H1 (cell line): ENCODE data around the gene TECRL. TPM values are rescaled to one million over a fixed set of nuclear protein-coding genes. Genes with fewer than 3 reads are reported as not detected.

Source experiments
- CTCF ChIA-PET: fragments of 300-600 bp; sonication (Branson Sonifier 250); formaldehyde crosslinking; loops from one replicate; lab custom pipeline; 2021; ENCODE audit not compliant: partially characterized antibody; lab: Charles Lee
- POLR2A ChIA-PET: fragments of 300-600 bp; sonication (Branson Sonifier 250); formaldehyde crosslinking; loops from one replicate; lab custom pipeline; 2021; ENCODE audit warnings: inconsistent platforms; ENCODE audit not compliant: partially characterized antibody; lab: Charles Lee
- DNase-seq, 2 experiments: peaks; one replicate each; pipeline versions ENCODE4 v3.0.0 to v3.0.0-alpha.2; 2010 to 2022; ENCODE audit warnings: low spot score in 2 of 2, low read depth in 1 of 2, mixed read lengths in 1 of 2
- FAIRE-seq: peaks from 2 replicates; lab custom pipeline; 2011; peaks lifted over from hg19 to GRCh38; lab: Jason Lieb, UNC
- H2AFZ ChIP-seq: 2 replicates; pipeline ENCODE4 v1.8.1; 2012; ENCODE audit warnings: low read length, inconsistent platforms
- H2AK5ac ChIP-seq: 2 replicates; pipeline ENCODE4 v1.6.1; 2013; ENCODE audit warnings: low read depth, low read length
- H2BK120ac ChIP-seq: replicated peaks from 2 replicates; pipeline ENCODE3; 2013; ENCODE audit warnings: low read depth, low read length, inconsistent platforms
- H2BK12ac ChIP-seq: 2 replicates; pipeline ENCODE4 v1.6.1; 2013; ENCODE audit warnings: low read depth, low read length
- H2BK15ac ChIP-seq: 2 replicates; pipeline ENCODE4 v1.6.1; 2013; ENCODE audit warnings: low read length
- H2BK20ac ChIP-seq: 2 replicates; pipeline ENCODE4 v1.6.1; 2013; ENCODE audit warnings: low read length
- H2BK5ac ChIP-seq: 2 replicates; pipeline ENCODE4 v1.6.1; 2013; ENCODE audit warnings: low read depth, low read length
- H3K14ac ChIP-seq: 2 replicates; pipeline ENCODE4 v1.6.1; 2013; ENCODE audit warnings: inconsistent platforms; ENCODE audit not compliant: insufficient read length
- H3K18ac ChIP-seq: 2 replicates; pipeline ENCODE4 v1.6.1; 2013; ENCODE audit warnings: low read length; ENCODE audit errors: extremely low read depth
- H3K23ac ChIP-seq: 2 replicates; pipeline ENCODE4 v1.6.1; 2013; ENCODE audit warnings: inconsistent platforms; ENCODE audit not compliant: insufficient read length
- H3K23me2 ChIP-seq: 2 replicates; pipeline ENCODE4 v1.6.1; 2013; ENCODE audit warnings: low read depth, low read length
- H3K27ac ChIP-seq: 2 replicates; pipeline ENCODE4 v1.6.1; 2011; ENCODE audit warnings: low read depth, low read length, inconsistent platforms
- H3K27me3 ChIP-seq, 4 experiments: replicated peaks in 1 of 4; 1 replicate in 1 of 4; 2 replicates in 3 of 4; pipeline versions ENCODE4 v1.6.1 to v1.8.1; 2011 to 2013; ENCODE audit warnings: low read length in 3 of 4, mild to moderate bottlenecking in 3 of 4, inconsistent platforms in 2 of 4, mixed read lengths in 2 of 4, moderate library complexity in 1 of 4; ENCODE audit not compliant: control insufficient read depth in 3 of 4, insufficient read depth in 3 of 4; ENCODE audit errors: extremely low read depth in 1 of 4
- H3K36me3 ChIP-seq, 4 experiments: 2 replicates each; pipeline versions ENCODE4 v1.6.1 to v1.8.1; 2011 to 2013; ENCODE audit warnings: mild to moderate bottlenecking in 4 of 4, low read length in 3 of 4, moderate library complexity in 2 of 4, control low read depth in 1 of 4, inconsistent platforms in 1 of 4; ENCODE audit not compliant: insufficient read depth in 4 of 4, control insufficient read depth in 2 of 4
- H3K4ac ChIP-seq: replicated peaks from 2 replicates; pipeline ENCODE3; 2013; ENCODE audit warnings: low read length, low read depth, mixed read lengths, inconsistent platforms; ENCODE audit not compliant: insufficient read length
- H3K4me1 ChIP-seq, 4 experiments: replicated peaks in 1 of 4; 1 replicate in 1 of 4; 2 replicates in 3 of 4; pipeline versions ENCODE4 v1.6.1 to v1.8.1; 2011 to 2013; ENCODE audit warnings: low read length in 3 of 4, inconsistent platforms in 2 of 4, mixed read lengths in 1 of 4; ENCODE audit not compliant: insufficient read depth in 4 of 4, control insufficient read depth in 3 of 4
- H3K4me2 ChIP-seq, 2 experiments: 2 replicates each; pipeline versions ENCODE4 v1.6.1 to v1.8.1; 2011 to 2013; ENCODE audit warnings: low read depth in 2 of 2, low read length in 2 of 2, control low read depth in 1 of 2, inconsistent platforms in 1 of 2, mild to moderate bottlenecking in 1 of 2; ENCODE audit not compliant: insufficient read depth in 1 of 2
- H3K4me3 ChIP-seq, 4 experiments: fragments of 200-600, 300-600 bp in 1 of 4; sonication (generic), shearing (Covaris generic), sonication (Bioruptor Twin) in 1 of 4; 2 replicates each; pipeline versions ENCODE4 v1.5.1 to v1.8.1; 2011 to 2016; ENCODE audit warnings: low read length in 4 of 4, low read depth in 3 of 4, control low read depth in 2 of 4, inconsistent platforms in 2 of 4, mild to moderate bottlenecking in 2 of 4, mixed read lengths in 1 of 4, moderate library complexity in 1 of 4; ENCODE audit not compliant: insufficient read depth in 2 of 4; ENCODE audit errors: extremely low read depth in 1 of 4
- H3K56ac ChIP-seq: replicated peaks from 2 replicates; pipeline ENCODE3; 2013; ENCODE audit warnings: low read depth, mild to moderate bottlenecking, mixed read lengths, low read length, inconsistent platforms; ENCODE audit not compliant: insufficient read length
- H3K79me1 ChIP-seq: 2 replicates; pipeline ENCODE4 v1.6.1; 2013; ENCODE audit warnings: low read depth, low read length, control low read depth
- H3K79me2 ChIP-seq, 2 experiments: 2 replicates each; pipeline versions ENCODE4 v1.6.1 to v1.8.1; 2012 to 2013; ENCODE audit warnings: low read length in 2 of 2, mild to moderate bottlenecking in 2 of 2, inconsistent platforms in 1 of 2; ENCODE audit not compliant: insufficient read depth in 2 of 2, control insufficient read depth in 1 of 2
- H3K9ac ChIP-seq, 4 experiments: replicated peaks in 1 of 4; 1 replicate in 1 of 4; 2 replicates in 3 of 4; pipeline versions ENCODE4 v1.6.1 to v1.8.1; 2011 to 2013; ENCODE audit warnings: low read depth in 3 of 4, low read length in 3 of 4, control low read depth in 2 of 4, mild to moderate bottlenecking in 2 of 4, moderate library complexity in 2 of 4, inconsistent platforms in 1 of 4; ENCODE audit errors: extremely low read depth in 1 of 4
- H3K9me3 ChIP-seq, 2 experiments: 2 replicates each; pipeline versions ENCODE4 v1.6.1 to v1.8.1; 2012 to 2013; ENCODE audit warnings: mild to moderate bottlenecking in 2 of 2, moderate library complexity in 2 of 2, control low read depth in 1 of 2, inconsistent platforms in 1 of 2, low read depth in 1 of 2, low read length in 1 of 2, mixed read lengths in 1 of 2; ENCODE audit not compliant: insufficient read depth in 2 of 2
- H4K20me1 ChIP-seq, 2 experiments: replicated peaks in 1 of 2; 2 replicates each; pipeline versions ENCODE3 to v1.8.1; 2011 to 2013; ENCODE audit warnings: inconsistent platforms in 2 of 2, low read length in 2 of 2, mild to moderate bottlenecking in 1 of 2; ENCODE audit not compliant: insufficient read depth in 2 of 2, control insufficient read depth in 1 of 2
- H4K5ac ChIP-seq: 2 replicates; pipeline ENCODE4 v1.6.1; 2013; ENCODE audit warnings: low read length, low read depth, mixed read lengths, inconsistent platforms; ENCODE audit not compliant: insufficient read length
- H4K8ac ChIP-seq: 2 replicates; pipeline ENCODE4 v1.8.0; 2013; ENCODE audit warnings: mild to moderate bottlenecking, moderate library complexity, low read length, inconsistent platforms; ENCODE audit not compliant: insufficient read depth; ENCODE audit errors: extremely low read depth
- H4K91ac ChIP-seq: replicated peaks from 2 replicates; pipeline ENCODE3; 2013; ENCODE audit warnings: low read length, mixed read lengths, inconsistent platforms; ENCODE audit not compliant: insufficient read length
- JUND ChIP-seq: IDR thresholded peaks from 2 replicates; pipeline ENCODE4 v1.6.1; 2011; ENCODE audit warnings: mild to moderate bottlenecking, improper control_type of control experiment, low read length
- polyA plus RNA-seq, 7 experiments: library from polyadenylated mRNA; depleted of rRNA in 3 of 7; stranded (reverse) in 5 of 7; unstranded in 2 of 7; fragments of >200 nt in 5 of 7; fragments of 200-250 nt in 2 of 7; gene quantifications; 1 replicate in 5 of 7; 2 replicates in 1 of 7; 4 replicates in 1 of 7; pipeline versions ENCODE4 v1.2.1 to v1.2.3, GENCODE V29; 2011 to 2013; ENCODE audit warnings: missing spikeins in 2 of 7, mixed read lengths in 2 of 7
- total RNA-seq: library from RNA; stranded (reverse); fragmentation: NEBNext Ultra II Directional; extraction: Animal tissue kit (Norgen Biotek cat#: 25700); gene quantifications from 2 replicates; pipeline ENCODE4 v1.2.1, GENCODE V29; 2021

Gene TECRL
- total and polyA plus RNA-seq, 2 of the 8 experiments (the other 6 are each of a cell fraction or from before 2014, with no cell fraction given) = not detected

DNA sequence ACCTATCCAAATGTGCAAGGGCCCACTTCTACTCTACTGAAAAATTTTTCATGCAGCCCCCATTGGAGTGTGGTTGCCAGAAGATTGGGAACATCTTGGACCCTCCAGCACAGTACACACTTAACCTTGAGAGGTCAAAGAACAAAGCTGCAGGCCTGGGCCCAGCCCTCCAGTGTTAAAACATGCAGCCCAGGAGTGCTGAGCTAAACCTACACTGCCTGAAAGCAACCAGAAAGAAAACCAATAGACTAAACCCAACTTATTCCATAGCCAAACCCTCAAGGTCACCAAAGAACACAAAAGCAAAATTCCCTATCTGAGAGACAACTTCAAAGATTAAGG lies 47.9 kb downstream of the TECRL start:
- no peak for TF ChIP-seq JUND
- Histone ChIP-seq H3K79me2 (no peaks in the 10 kb centered on the region), H2AFZ (no peak overlapping the region), H4K8ac (no peak overlapping the region), H4K20me1 (no peaks in the 10 kb centered on the region), H2AK5ac (no peak overlapping the region), H2BK15ac (no peak overlapping the region), H2BK120ac (no peak overlapping the region), H3K4ac (no peak overlapping the region), H3K27ac (no peak overlapping the region), H3K36me3 (no peaks in the 10 kb centered on the region), H3K14ac (no peak overlapping the region), H2BK20ac (no peak overlapping the region), H3K23me2 (no peaks in the 10 kb centered on the region), H3K9me3 (no peaks in the 10 kb centered on the region; a peak in 1 of 4 replicates), H3K27me3 (no peaks in the 10 kb centered on the region), H3K56ac (no peak overlapping the region), H3K4me2 (no peak overlapping the region), H3K18ac (no peak overlapping the region), H3K9ac (no peak overlapping the region), H2BK5ac (no peak overlapping the region), H4K91ac (no peak overlapping the region), H3K4me3 (no peak overlapping the region), H2BK12ac (no peak overlapping the region), H4K5ac (no peak overlapping the region), H3K79me1 (no peaks in the 10 kb centered on the region), H3K4me1 (no peaks in the 10 kb centered on the region), H3K23ac (no peak overlapping the region)
- ChIA-PET POLR2A (no interaction called here), CTCF (no interaction called here)
- no peak for DNase-seq
- FAIRE-seq = no peak
